HepG2 (cell line): ENCODE measurements around the gene XXYLT1. TPM values are rescaled to one million over a fixed set of nuclear protein-coding genes. Genes with fewer than 3 reads are reported as not detected.

Source experiments
- EHMT2 ChIP-seq: fragments of 200-600 bp; sonication (generic); IDR thresholded peaks from 2 replicates; pipeline ENCODE4 v1.7.0; 2017; ENCODE audit warnings: antibody characterized with exemption, low read depth, low read length, borderline replicate concordance
- FOXM1 ChIP-seq: sonication (generic); formaldehyde crosslinking; IDR thresholded peaks from 2 replicates; pipeline ENCODE4 v1.5.0; 2020; ENCODE audit warnings: missing genetic modification reagents
- KLF12 ChIP-seq: sonication (generic); formaldehyde crosslinking; IDR thresholded peaks from 2 replicates; pipeline ENCODE4 v1.4.0; 2020; ENCODE audit warnings: missing genetic modification reagents, borderline replicate concordance
- MAFK ChIP-seq, 2 experiments: IDR thresholded peaks in 1 of 2; conservative IDR thresholded peaks in 1 of 2; 2 replicates each; pipeline ENCODE4 v1.6.1; 2011; ENCODE audit warnings: improper control_type of control experiment in 2 of 2, low read length in 2 of 2
- MAX ChIP-seq: IDR thresholded peaks from 2 replicates; pipeline ENCODE4 v1.6.1; 2012; ENCODE audit warnings: inconsistent platforms
- MTF1 ChIP-seq: sonication (generic); formaldehyde crosslinking; IDR thresholded peaks from 2 replicates; pipeline ENCODE4 v1.5.0; 2020; ENCODE audit warnings: missing genetic modification reagents
- SNAPC4 ChIP-seq: sonication (generic); formaldehyde crosslinking; IDR thresholded peaks from 2 replicates; pipeline ENCODE4 v1.4.0; 2020; ENCODE audit warnings: mild to moderate bottlenecking, missing genetic modification reagents
- ZBTB4 ChIP-seq: sonication (generic); formaldehyde crosslinking; IDR thresholded peaks from 2 replicates; pipeline ENCODE4 v1.4.0; 2020; ENCODE audit warnings: missing genetic modification reagents, mild to moderate bottlenecking, borderline replicate concordance
- ZNF230 ChIP-seq: sonication (generic); formaldehyde crosslinking; IDR thresholded peaks from 2 replicates; pipeline ENCODE4 v1.4.0; 2020; ENCODE audit warnings: mild to moderate bottlenecking, missing genetic modification reagents
- ZNF333 ChIP-seq: sonication (generic); formaldehyde crosslinking; IDR thresholded peaks from 2 replicates; pipeline ENCODE4 v1.4.0; 2020; ENCODE audit warnings: mild to moderate bottlenecking, missing genetic modification reagents, borderline replicate concordance
- ZNF460 ChIP-seq: sonication (generic); formaldehyde crosslinking; IDR thresholded peaks from 2 replicates; pipeline ENCODE4 v1.5.1; 2020; ENCODE audit warnings: missing genetic modification reagents, mild to moderate bottlenecking, borderline replicate concordance
- ZNF550 ChIP-seq: sonication (generic); formaldehyde crosslinking; IDR thresholded peaks from 2 replicates; pipeline ENCODE4 v1.4.0; 2020; ENCODE audit warnings: mild to moderate bottlenecking, missing genetic modification reagents, borderline replicate concordance
- ZNF567 ChIP-seq: sonication (generic); formaldehyde crosslinking; IDR thresholded peaks from 2 replicates; pipeline ENCODE4 v1.8.1; 2023; ENCODE audit warnings: mild to moderate bottlenecking, missing genetic modification reagents, borderline replicate concordance
- ZNF773 ChIP-seq: sonication (generic); formaldehyde crosslinking; IDR thresholded peaks from 2 replicates; pipeline ENCODE4 v1.4.0; 2020; ENCODE audit warnings: missing genetic modification reagents, borderline replicate concordance
- ZNF777 ChIP-seq: sonication (generic); formaldehyde crosslinking; IDR thresholded peaks from 2 replicates; pipeline ENCODE4 v1.4.0; 2020; ENCODE audit warnings: missing genetic modification reagents
- polyA plus RNA-seq, 8 experiments: library from polyadenylated mRNA; depleted of rRNA in 3 of 8; stranded (reverse) in 7 of 8; unstranded in 1 of 8; fragments of >200 nt; fragmentation: Illumina TruSeq in 4 of 8; extraction: Trizol in 4 of 8; gene quantifications; 2 replicates each; pipeline versions ENCODE4 v1.2.1 to v1.2.3, GENCODE V29; 2011 to 2016; ENCODE audit warnings: low read depth in 4 of 8, missing spikeins in 1 of 8, mixed read lengths in 1 of 8; ENCODE audit not compliant: insufficient read depth in 1 of 8
- total RNA-seq, 5 experiments: library from RNA; depleted of rRNA; stranded (reverse); fragments of >200 nt; fragmentation: Illumina TruSeq; extraction: Trizol; gene quantifications; 2 replicates each; pipeline ENCODE4 v1.2.3, GENCODE V29; 2016; ENCODE audit warnings: low read depth in 1 of 5
- TF ChIP-seq, protein P1 (sequence below): sonication (generic); formaldehyde crosslinking; IDR thresholded peaks from 2 replicates; pipeline ENCODE4 v1.4.0; 2020; ENCODE audit warnings: missing genetic modification reagents, borderline replicate concordance
- TF ChIP-seq, protein P2 (sequence below): sonication (generic); formaldehyde crosslinking; IDR thresholded peaks from 2 replicates; pipeline ENCODE4 v1.8.1; 2023; ENCODE audit warnings: mild to moderate bottlenecking, missing genetic modification reagents, borderline replicate concordance
- TF ChIP-seq, protein P3 (sequence below): IDR thresholded peaks from 2 replicates; pipeline ENCODE4 v1.6.1; 2016; ENCODE audit warnings: control low read depth

XXYLT1 gene
- total and polyA plus RNA-seq, 2 of the 13 experiments (the other 11 are each of a cell fraction or from before 2014, with no cell fraction given), result 17.7 to 19.0 TPM

GRCh38 chr3:195160257-195160898 is 110.6 kb downstream of the XXYLT1 start (continued):
- TF ChIP-seq ZBTB4 (CRISPR knock-in tag), result peak; percentile 99
- TF ChIP-seq, protein P1, sequence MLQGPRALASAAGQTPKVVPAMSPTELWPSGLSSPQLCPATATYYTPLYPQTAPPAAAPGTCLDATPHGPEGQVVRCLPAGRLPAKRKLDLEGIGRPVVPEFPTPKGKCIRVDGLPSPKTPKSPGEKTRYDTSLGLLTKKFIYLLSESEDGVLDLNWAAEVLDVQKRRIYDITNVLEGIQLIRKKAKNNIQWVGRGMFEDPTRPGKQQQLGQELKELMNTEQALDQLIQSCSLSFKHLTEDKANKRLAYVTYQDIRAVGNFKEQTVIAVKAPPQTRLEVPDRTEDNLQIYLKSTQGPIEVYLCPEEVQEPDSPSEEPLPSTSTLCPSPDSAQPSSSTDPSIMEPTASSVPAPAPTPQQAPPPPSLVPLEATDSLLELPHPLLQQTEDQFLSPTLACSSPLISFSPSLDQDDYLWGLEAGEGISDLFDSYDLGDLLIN (CRISPR knock-in tag), result no peak
- no peak for TF ChIP-seq EHMT2
- TF ChIP-seq, protein P2, sequence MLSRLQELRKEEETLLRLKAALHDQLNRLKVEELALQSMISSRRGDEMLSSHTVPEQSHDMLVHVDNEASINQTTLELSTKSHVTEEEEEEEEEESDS (CRISPR knock-in tag), result no peak
- no peak for TF ChIP-seq MAFK (conservative IDR thresholded peaks at IDR 0.05 in 1 of 2, IDR thresholded peaks at IDR 0.05 in 1 of 2; ENCODE audit: low read length in 2 of 2)
- no peak for TF ChIP-seq ZNF773 (CRISPR knock-in tag)
- TF ChIP-seq FOXM1, result no peak
- TF ChIP-seq MAX, result peak; percentile 39
- no peak for TF ChIP-seq SNAPC4 (CRISPR knock-in tag)
- no peak for TF ChIP-seq MTF1
- no peak for TF ChIP-seq KLF12 (CRISPR knock-in tag)
- 0 out of 2 replicates have a peak, but pooled peaks have one; percentile 35 for TF ChIP-seq ZNF333 (CRISPR knock-in tag)
- TF ChIP-seq ZNF567 (CRISPR knock-in tag), result no peak
- no peak for TF ChIP-seq ZNF550
- TF ChIP-seq ZNF460 (CRISPR knock-in tag), result no peak
- TF ChIP-seq, protein P3, sequence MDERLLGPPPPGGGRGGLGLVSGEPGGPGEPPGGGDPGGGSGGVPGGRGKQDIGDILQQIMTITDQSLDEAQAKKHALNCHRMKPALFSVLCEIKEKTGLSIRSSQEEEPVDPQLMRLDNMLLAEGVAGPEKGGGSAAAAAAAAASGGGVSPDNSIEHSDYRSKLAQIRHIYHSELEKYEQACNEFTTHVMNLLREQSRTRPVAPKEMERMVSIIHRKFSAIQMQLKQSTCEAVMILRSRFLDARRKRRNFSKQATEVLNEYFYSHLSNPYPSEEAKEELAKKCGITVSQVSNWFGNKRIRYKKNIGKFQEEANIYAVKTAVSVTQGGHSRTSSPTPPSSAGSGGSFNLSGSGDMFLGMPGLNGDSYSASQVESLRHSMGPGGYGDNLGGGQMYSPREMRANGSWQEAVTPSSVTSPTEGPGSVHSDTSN (CRISPR knock-in tag), result no peak
- TF ChIP-seq ZNF230 (CRISPR knock-in tag), result no peak
- no peak; the same call in 1 of the 2 replicates for TF ChIP-seq ZNF777 (CRISPR knock-in tag)
